Measurements from ENCODE around the gene IFI16.

DNA sequence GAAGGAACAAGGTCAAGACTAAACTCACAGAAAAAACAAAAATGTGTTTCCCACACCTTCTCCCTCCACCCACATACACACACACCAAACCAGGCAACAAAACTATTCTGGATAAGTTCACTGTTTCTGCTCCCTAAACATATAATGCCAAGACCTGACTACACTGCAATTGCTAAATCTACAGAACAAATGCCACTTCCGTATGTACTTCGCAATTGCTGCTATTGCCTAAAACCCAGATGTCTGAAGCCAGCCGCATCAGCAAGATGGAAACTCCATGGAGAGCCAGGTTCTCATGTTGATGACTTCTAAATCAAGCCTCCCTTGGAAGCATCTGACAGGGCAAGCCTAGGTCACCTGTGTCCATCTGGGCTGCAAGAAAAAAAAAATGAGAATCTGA is 75.2 kb downstream of the IFI16 start:
- no peak for TF ChIP-seq POLR2A (IDR thresholded peaks at IDR 0.05)
- TF ChIP-seq, protein P1, sequence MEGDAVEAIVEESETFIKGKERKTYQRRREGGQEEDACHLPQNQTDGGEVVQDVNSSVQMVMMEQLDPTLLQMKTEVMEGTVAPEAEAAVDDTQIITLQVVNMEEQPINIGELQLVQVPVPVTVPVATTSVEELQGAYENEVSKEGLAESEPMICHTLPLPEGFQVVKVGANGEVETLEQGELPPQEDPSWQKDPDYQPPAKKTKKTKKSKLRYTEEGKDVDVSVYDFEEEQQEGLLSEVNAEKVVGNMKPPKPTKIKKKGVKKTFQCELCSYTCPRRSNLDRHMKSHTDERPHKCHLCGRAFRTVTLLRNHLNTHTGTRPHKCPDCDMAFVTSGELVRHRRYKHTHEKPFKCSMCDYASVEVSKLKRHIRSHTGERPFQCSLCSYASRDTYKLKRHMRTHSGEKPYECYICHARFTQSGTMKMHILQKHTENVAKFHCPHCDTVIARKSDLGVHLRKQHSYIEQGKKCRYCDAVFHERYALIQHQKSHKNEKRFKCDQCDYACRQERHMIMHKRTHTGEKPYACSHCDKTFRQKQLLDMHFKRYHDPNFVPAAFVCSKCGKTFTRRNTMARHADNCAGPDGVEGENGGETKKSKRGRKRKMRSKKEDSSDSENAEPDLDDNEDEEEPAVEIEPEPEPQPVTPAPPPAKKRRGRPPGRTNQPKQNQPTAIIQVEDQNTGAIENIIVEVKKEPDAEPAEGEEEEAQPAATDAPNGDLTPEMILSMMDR (IDR thresholded peaks at IDR 0.05), result no peak

Data from adrenal gland (tissue), 5 donors.